ENCODE results near the gene HGF. TPM values are rescaled to one million over a fixed set of nuclear protein-coding genes. Genes with fewer than 3 reads are reported as not detected.

HGF gene
- total RNA-seq, 1 donor from 2014 or later, result 17.2 TPM

DNA sequence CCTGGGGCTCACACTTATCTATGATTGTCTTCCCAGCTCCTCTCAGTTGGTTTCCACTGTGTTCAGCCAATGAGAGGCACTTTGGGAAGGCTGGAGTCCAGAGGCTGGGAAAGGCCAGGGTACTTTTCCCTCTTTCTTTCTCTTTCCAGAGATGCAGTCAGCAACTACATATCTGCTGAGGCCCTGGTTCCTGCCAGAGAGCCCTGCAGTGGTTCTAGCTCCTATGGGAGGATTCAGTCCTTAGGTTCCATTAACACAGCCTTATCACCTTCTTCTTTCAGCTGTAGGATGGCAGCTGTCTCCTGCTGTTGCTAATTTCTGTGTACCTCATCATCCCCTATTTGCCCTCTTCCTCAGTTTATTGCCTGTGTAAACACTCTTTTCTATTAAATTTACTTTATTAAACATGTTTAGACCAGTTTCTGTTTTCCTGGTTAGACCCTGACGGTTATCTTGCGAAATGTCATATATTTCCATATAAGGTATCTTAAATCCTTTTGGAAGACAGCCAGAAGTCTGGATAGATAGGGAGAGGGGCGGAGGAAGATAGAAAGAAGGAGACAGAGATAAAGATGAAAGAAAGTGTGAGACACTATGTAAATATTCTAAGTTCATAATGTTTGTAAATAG, 100.3 kb downstream of the HGF start:
- DNase-seq (no peak), ATAC-seq (no peak)
- TF ChIP-seq, protein P1, sequence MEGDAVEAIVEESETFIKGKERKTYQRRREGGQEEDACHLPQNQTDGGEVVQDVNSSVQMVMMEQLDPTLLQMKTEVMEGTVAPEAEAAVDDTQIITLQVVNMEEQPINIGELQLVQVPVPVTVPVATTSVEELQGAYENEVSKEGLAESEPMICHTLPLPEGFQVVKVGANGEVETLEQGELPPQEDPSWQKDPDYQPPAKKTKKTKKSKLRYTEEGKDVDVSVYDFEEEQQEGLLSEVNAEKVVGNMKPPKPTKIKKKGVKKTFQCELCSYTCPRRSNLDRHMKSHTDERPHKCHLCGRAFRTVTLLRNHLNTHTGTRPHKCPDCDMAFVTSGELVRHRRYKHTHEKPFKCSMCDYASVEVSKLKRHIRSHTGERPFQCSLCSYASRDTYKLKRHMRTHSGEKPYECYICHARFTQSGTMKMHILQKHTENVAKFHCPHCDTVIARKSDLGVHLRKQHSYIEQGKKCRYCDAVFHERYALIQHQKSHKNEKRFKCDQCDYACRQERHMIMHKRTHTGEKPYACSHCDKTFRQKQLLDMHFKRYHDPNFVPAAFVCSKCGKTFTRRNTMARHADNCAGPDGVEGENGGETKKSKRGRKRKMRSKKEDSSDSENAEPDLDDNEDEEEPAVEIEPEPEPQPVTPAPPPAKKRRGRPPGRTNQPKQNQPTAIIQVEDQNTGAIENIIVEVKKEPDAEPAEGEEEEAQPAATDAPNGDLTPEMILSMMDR (IDR thresholded peaks at IDR 0.05), result no peak
- Histone ChIP-seq H3K27me3 (ENCODE audit: low read depth) (no peaks in the 10 kb centered on the region), H3K4me3 (no peak overlapping the region), H3K36me3 (no peaks in the 10 kb centered on the region), H3K9me3 (no peaks in the 10 kb centered on the region), H3K4me1 (no peaks in the 10 kb centered on the region), H3K27ac (no peak overlapping the region)
- intact Hi-C loops (cut with DNase I), result no loop called here

DNA sequence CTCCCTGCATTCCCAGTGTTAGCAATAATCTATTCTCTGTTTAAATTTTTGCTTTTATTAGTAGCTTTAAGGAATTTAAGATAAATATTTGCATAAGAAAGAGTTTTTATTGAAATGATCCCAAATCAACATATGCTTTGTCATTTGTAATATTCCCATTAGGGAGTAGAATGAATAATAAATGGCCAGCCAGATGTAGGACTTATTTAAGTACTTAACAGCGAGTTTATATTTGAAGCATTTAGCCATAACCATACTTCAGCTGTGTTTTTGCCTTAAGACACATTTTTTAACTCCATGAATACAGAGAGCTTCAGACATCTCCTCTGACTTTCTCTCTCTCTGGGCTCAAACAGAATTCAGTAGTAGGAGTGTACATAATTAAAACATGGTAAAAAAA, 103.6 kb downstream of the HGF start:
- DNase-seq (no peak), ATAC-seq (no peak)
- no peak overlapping the region for H3K27ac ChIP-seq
- no peaks in the 10 kb centered on the region for H3K27me3 ChIP-seq (ENCODE audit: low read depth)
- intact Hi-C loops (cut with DNase I), result no loop called here
- H3K4me3 ChIP-seq, result no peak overlapping the region
- peaks cover 4% of the 10 kb centered on the region for H3K4me1 ChIP-seq
- H3K36me3 ChIP-seq, result no peaks in the 10 kb centered on the region
- TF ChIP-seq, protein P1 (IDR thresholded peaks at IDR 0.05), result no peak
- H3K9me3 ChIP-seq, result no peaks in the 10 kb centered on the region

DNA sequence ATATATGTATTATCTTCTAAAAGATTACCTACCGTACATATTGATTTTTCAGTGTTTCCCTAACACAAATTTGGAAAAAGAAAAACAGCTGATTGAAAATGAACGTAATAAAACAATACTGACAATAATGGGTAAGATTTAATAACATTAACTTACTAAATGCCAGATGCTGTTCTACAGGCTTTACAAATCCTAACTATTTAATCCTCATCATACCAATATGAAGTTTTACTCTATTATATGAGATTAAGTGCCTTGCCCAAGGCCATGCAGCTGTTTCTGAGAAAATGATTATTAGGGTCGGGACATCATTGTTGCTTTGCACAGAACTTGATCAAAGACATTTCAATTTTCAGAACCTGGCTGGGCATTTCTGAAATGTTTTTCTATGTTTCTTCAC, 104.6 kb downstream of the HGF start:
- ATAC-seq, result no peak
- intact Hi-C loops (cut with DNase I), result no loop called here
- no peak overlapping the region for H3K4me3 ChIP-seq
- H3K36me3 ChIP-seq, result no peaks in the 10 kb centered on the region
- DNase-seq, result no peak
- peaks cover 4% of the 10 kb centered on the region for H3K4me1 ChIP-seq
- no peak overlapping the region for H3K27ac ChIP-seq
- H3K9me3 ChIP-seq, result no peaks in the 10 kb centered on the region
- TF ChIP-seq, protein P1 (IDR thresholded peaks at IDR 0.05), result no peak
- H3K27me3 ChIP-seq (ENCODE audit: low read depth), result no peaks in the 10 kb centered on the region

DNA sequence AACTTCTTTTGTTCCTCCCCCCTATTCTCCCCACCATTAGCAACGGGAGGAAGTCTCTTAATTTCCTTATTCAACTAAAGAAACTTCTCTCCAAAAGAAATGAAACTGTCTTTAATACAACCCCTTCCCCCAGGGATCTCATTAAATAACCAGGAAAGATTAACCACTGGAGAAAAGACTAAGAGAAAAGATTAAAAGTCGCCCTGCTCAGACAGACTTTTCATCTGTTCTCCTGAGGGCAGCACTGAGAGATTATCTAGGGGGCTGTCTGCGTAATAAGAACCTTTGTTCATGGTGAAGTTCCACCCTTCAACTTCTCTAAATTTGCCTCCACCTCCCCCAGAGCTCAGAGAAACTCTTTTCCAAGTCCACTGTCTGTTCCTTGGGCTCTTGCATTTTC, 105.5 kb downstream of the HGF start:
- Histone ChIP-seq H3K27ac (no peak overlapping the region), H3K9me3 (no peaks in the 10 kb centered on the region), H3K27me3 (ENCODE audit: low read depth) (no peaks in the 10 kb centered on the region), H3K4me3 (no peak overlapping the region), H3K4me1 (peaks cover 4% of the 10 kb centered on the region), H3K36me3 (no peaks in the 10 kb centered on the region)
- ATAC-seq (no peak), DNase-seq (no peak)
- TF ChIP-seq, protein P1 (IDR thresholded peaks at IDR 0.05), result no peak
- intact Hi-C loops (cut with DNase I), result no loop called here

DNA sequence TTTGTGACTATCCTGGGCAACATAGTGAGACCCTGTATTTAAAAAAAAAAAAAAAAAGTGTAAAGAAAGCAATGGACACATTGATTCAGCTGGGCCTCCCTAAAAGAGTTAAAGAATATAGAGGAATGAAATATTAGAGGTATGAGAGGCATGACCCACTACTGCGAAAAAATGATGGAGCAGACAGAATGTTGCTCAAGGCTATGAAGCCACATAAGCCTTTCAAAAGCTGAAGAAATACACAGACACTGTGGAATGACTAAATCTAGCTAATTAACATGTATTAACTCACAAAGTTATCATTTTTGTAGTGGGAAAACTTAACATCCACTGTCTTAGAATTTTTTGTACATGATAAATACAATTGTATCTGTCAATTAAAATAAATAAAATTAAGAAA, 107.3 kb downstream of the HGF start:
- DNase-seq, result no peak
- H3K27ac ChIP-seq, result no peak overlapping the region
- no peaks in the 10 kb centered on the region for H3K36me3 ChIP-seq
- intact Hi-C loops (cut with DNase I), result no loop called here
- peaks cover 4% of the 10 kb centered on the region for H3K4me1 ChIP-seq
- no peak overlapping the region for H3K4me3 ChIP-seq
- no peak for ATAC-seq
- H3K27me3 ChIP-seq (ENCODE audit: low read depth), result no peaks in the 10 kb centered on the region
- TF ChIP-seq, protein P1 (IDR thresholded peaks at IDR 0.05), result no peak
- no peaks in the 10 kb centered on the region for H3K9me3 ChIP-seq
